K562 (cell line): ENCODE data around the gene FRRS1. TPM values are rescaled to one million over a fixed set of nuclear protein-coding genes. Genes with fewer than 3 reads are reported as not detected.

Experiments
- ATAC-seq: fragments of 200-7000 bp; cut with Tn5 transposase; 3 replicates; pipeline ENCODE4 v1.9.1; 2020; ENCODE audit warnings: moderate library complexity
- Bru-seq: library from RNA; stranded (reverse); fragments of 400-500 nt; gene quantifications from one replicate; lab custom pipeline; 2021; lab: Mats Ljungman, UMichigan
- BruChase-seq, 2 experiments: library from RNA; stranded (reverse); fragments of 400-500 nt; gene quantifications; one replicate each; lab custom pipeline; 2021; lab: Mats Ljungman, UMichigan
- BruUV-seq: library from RNA; stranded (reverse); fragments of 400-500 nt; replicated peaks from 2 replicates; lab custom pipeline; 2021; lab: Mats Ljungman, UMichigan
- CTCF ChIA-PET: fragments of 300-600 bp; formaldehyde crosslinking; extraction: SDS; loops from one replicate; lab custom pipeline; 2021; ENCODE audit warnings: low intra/inter-chr PET ratio; lab: Yijun Ruan, JAX
- POLR2A ChIA-PET: fragments of 300-600, 350-650 bp; sonication (Branson Sonifier 250); formaldehyde crosslinking; extraction: SDS; loops from one replicate; lab custom pipeline; 2021; ENCODE audit warnings: antibody characterized with exemption, inconsistent platforms; lab: Yijun Ruan, JAX
- DNase-seq, 4 experiments: peaks; one replicate each; pipeline versions ENCODE4 v3.0.0 to v3.0.0-alpha.2; 2011 to 2018; ENCODE audit warnings: low spot score in 3 of 4, mixed read lengths in 3 of 4; ENCODE audit errors: extremely low read depth in 1 of 4
- FAIRE-seq: peaks from 2 replicates; lab custom pipeline; 2011; peaks lifted over from hg19 to GRCh38; lab: Jason Lieb, UNC
- H2AFZ ChIP-seq: 2 replicates; pipeline ENCODE4 v1.6.0; 2011; ENCODE audit warnings: low read depth, low read length, control low read depth, inconsistent platforms
- H3K27ac ChIP-seq: fragments of 200-600 bp; 3 replicates; pipeline ENCODE4 v1.8.0; 2011; ENCODE audit warnings: low read depth, mild to moderate bottlenecking, control low read depth, inconsistent platforms, low read length, moderate library complexity, mixed read lengths; ENCODE audit errors: extremely low read depth
- H3K27me3 ChIP-seq, 2 experiments: fragments of 300-600 bp in 1 of 2; 2 replicates in 1 of 2; 3 replicates in 1 of 2; pipeline versions ENCODE4 v1.6.0 to v1.8.0; 2011; ENCODE audit warnings: inconsistent platforms in 2 of 2, low read length in 2 of 2, mild to moderate bottlenecking in 1 of 2, mixed read lengths in 1 of 2, moderate library complexity in 1 of 2; ENCODE audit not compliant: control insufficient read depth in 2 of 2, insufficient read depth in 2 of 2
- H3K36me3 ChIP-seq: fragments of 300-600 bp; 3 replicates; pipeline ENCODE4 v1.8.0; 2011; ENCODE audit warnings: mild to moderate bottlenecking, low read length, inconsistent platforms; ENCODE audit not compliant: control insufficient read depth, insufficient read depth
- H3K4me1 ChIP-seq, 2 experiments: fragments of 200-600 bp in 1 of 2; replicated peaks in 1 of 2; 2 replicates in 1 of 2; 3 replicates in 1 of 2; pipeline versions ENCODE4 v1.5.1 to v1.8.0; 2011; ENCODE audit warnings: inconsistent platforms in 2 of 2, low read length in 2 of 2, mild to moderate bottlenecking in 1 of 2, mixed read lengths in 1 of 2, moderate library complexity in 1 of 2; ENCODE audit not compliant: control insufficient read depth in 2 of 2, insufficient read depth in 2 of 2
- H3K4me2 ChIP-seq: 2 replicates; pipeline ENCODE4 v1.6.1; 2011; ENCODE audit warnings: low read length, control low read depth, inconsistent platforms, mixed read lengths; ENCODE audit not compliant: insufficient read depth
- H3K4me3 ChIP-seq: fragments of 200-600 bp; sonication (generic), shearing (Covaris generic); 2 replicates; pipeline ENCODE4 v1.5.1; 2016; ENCODE audit warnings: control low read depth, inconsistent platforms
- H3K79me2 ChIP-seq: fragments of 200-600 bp; 3 replicates; pipeline ENCODE4 v1.8.0; 2011; ENCODE audit warnings: low read length, inconsistent platforms; ENCODE audit not compliant: control insufficient read depth, insufficient read depth
- H3K9ac ChIP-seq, 2 experiments: 2 replicates each; pipeline versions ENCODE4 v1.6.0 to v1.6.1; 2011; ENCODE audit warnings: low read depth in 2 of 2, low read length in 2 of 2, control low read depth in 1 of 2, inconsistent platforms in 1 of 2, mild to moderate bottlenecking in 1 of 2, mixed read lengths in 1 of 2; ENCODE audit not compliant: insufficient read depth in 1 of 2
- H3K9me1 ChIP-seq: one replicate; pipeline ENCODE4 v1.6.0; 2011; ENCODE audit warnings: inconsistent platforms, mild to moderate bottlenecking, low read length, moderate library complexity; ENCODE audit not compliant: control insufficient read depth, insufficient read depth
- H3K9me3 ChIP-seq: replicated peaks from 2 replicates; pipeline ENCODE4 v1.5.1; 2011; ENCODE audit warnings: low read depth, low read length, inconsistent platforms; ENCODE audit not compliant: control insufficient read depth, insufficient read depth
- H4K20me1 ChIP-seq: replicated peaks from 2 replicates; pipeline ENCODE4 v1.6.1; 2011; ENCODE audit warnings: low read length, inconsistent platforms, mixed read lengths; ENCODE audit not compliant: control insufficient read depth, insufficient read depth
- AFF4 ChIP-seq: sonication (generic); formaldehyde crosslinking; IDR thresholded peaks from 2 replicates; pipeline ENCODE4 v1.8.0; 2023; ENCODE audit warnings: mild to moderate bottlenecking, missing genetic modification reagents
- MAX ChIP-seq: sonication (generic); formaldehyde crosslinking; IDR thresholded peaks from 2 replicates; pipeline ENCODE4 v1.9.0; 2022; ENCODE audit warnings: mild to moderate bottlenecking, missing genetic modification reagents
- NONO ChIP-seq, 2 experiments: fragments of 200-400 bp in 1 of 2; fragments of 450-650 bp in 1 of 2; formaldehyde crosslinking in 1 of 2; IDR thresholded peaks; 2 replicates each; pipeline ENCODE4 v1.6.1; 2017; ENCODE audit warnings: low read depth in 2 of 2, mild to moderate bottlenecking in 2 of 2, moderate library complexity in 2 of 2, low read length in 1 of 2
- SAFB ChIP-seq: fragments of 200-400 bp; formaldehyde crosslinking; IDR thresholded peaks from 2 replicates; pipeline ENCODE4 v1.6.1; 2017; ENCODE audit warnings: low read depth, low read length, borderline replicate concordance
- TAF1 ChIP-seq: IDR thresholded peaks from 2 replicates; pipeline ENCODE4 v1.6.1; 2011; ENCODE audit warnings: mild to moderate bottlenecking, low read length, moderate library complexity; ENCODE audit not compliant: insufficient read depth, control insufficient read depth, severe bottlenecking; ENCODE audit errors: extremely low read depth
- TSHZ1 ChIP-seq: fragments of 250-450 bp; sonication (Bioruptor Pico); IDR thresholded peaks from 2 replicates; pipeline ENCODE4 v1.4.0; 2020; ENCODE audit warnings: mild to moderate bottlenecking, moderate library complexity
- ZZZ3 ChIP-seq: fragments of 450-650 bp; IDR thresholded peaks from 2 replicates; pipeline ENCODE4 v1.6.1; 2016; ENCODE audit warnings: antibody characterized with exemption, mild to moderate bottlenecking, moderate library complexity
- WGBS: fragments of 100-300 bp; shearing (Covaris generic); methylation state at CpG from one replicate; pipeline ENCODE4 v1.1.6; 2016; ENCODE audit warnings: low coverage, mixed read lengths; ENCODE audit not compliant: insufficient coverage; ENCODE audit errors: missing lambda C conversion rate; 5-methylcytosine and 5-hydroxymethylcytosine counted together
- in situ Hi-C: fragments of 300-500 bp; cut with MboI; formaldehyde crosslinking; loops from 4 replicates; pipeline ENCODE4 v1.15.0; 2018; ENCODE audit warnings: inconsistent platforms, mixed read lengths
- intact Hi-C: fragments of 100-400 bp; cut with micrococcal nuclease; formaldehyde crosslinking; loops from 2 replicates; pipeline ENCODE4 v1.14.2; 2022
- long read RNA-seq, 3 experiments: library from polyadenylated mRNA in 2 of 3; library from RNA in 1 of 3; unstranded in 2 of 3; stranded (forward) in 1 of 3; transcript quantifications; one replicate each; pipeline ENCODE4 v2.0.0, GENCODE V29; 2019 to 2022
- polyA minus RNA-seq, 3 experiments: library from RNA; depleted of rRNA, polyadenylated mRNA; stranded (reverse); fragments of >200 nt; gene quantifications; 2 replicates each; pipeline ENCODE4 v1.2.3, GENCODE V29; 2011
- polyA plus RNA-seq, 8 experiments: library from polyadenylated mRNA; depleted of rRNA in 4 of 8; stranded (reverse) in 5 of 8; unstranded in 3 of 8; fragments of >200 nt; fragmentation: Nextera tagmentation in 2 of 8; fragmentation: Illumina TruSeq in 1 of 8; extraction: Ambion mirVana in 2 of 8; extraction: Trizol in 1 of 8; gene quantifications; 2 replicates each; pipeline versions ENCODE4 v1.2.1 to v1.2.3, GENCODE V29; 2011 to 2014; ENCODE audit warnings: inconsistent platforms in 1 of 8, missing spikeins in 1 of 8
- total RNA-seq, 7 experiments: library from RNA; depleted of rRNA in 6 of 7; stranded (reverse); fragments of >200 nt in 6 of 7; fragmentation: Illumina TruSeq in 2 of 7; extraction: Trizol in 2 of 7; gene quantifications; 2 replicates each; pipeline versions ENCODE4 v1.2.1 to v1.2.3, GENCODE V29; 2011 to 2021; ENCODE audit warnings: low replicate concordance in 1 of 7

Gene FRRS1
- total RNA-seq (2011; cell fraction: chromatin; rRNA removed; ENCODE audit: low replicate concordance) = 114 and 187 TPM in 2 replicates
- 100 and 116 TPM in 2 replicates for total RNA-seq (2011; cell fraction: nucleolus; rRNA removed)
- 130 and 133 TPM in 2 replicates for total RNA-seq (2011; cell fraction: nucleoplasm; rRNA removed)
- total RNA-seq (2014; rRNA removed) = 17.8 and 21.7 TPM in 2 replicates
- total RNA-seq (2014; rRNA removed; fragmentation: Illumina TruSeq; extraction: Trizol) = 54.0 and 54.2 TPM in 2 replicates
- total RNA-seq (2015; rRNA removed; fragmentation: Illumina TruSeq; extraction: Trizol) = 41.2 and 43.3 TPM in 2 replicates
- 31.1 and 31.6 TPM in 2 replicates for total RNA-seq (2021)
- polyA plus RNA-seq (2011; rRNA removed) = 41.3 and 44.7 TPM in 2 replicates
- 12.5 and 26.8 TPM in 2 replicates for polyA plus RNA-seq (2011; cell fraction: cytosol; rRNA removed)
- 25.7 and 36.5 TPM in 2 replicates for polyA plus RNA-seq (2011; cell fraction: nucleus; rRNA removed)
- polyA plus RNA-seq (2012) = 17.5 and 23.2 TPM in 2 replicates
- 19.2 and 23.7 TPM in 2 replicates for polyA plus RNA-seq (2014; fragmentation: Illumina TruSeq; extraction: Trizol)
- 1 to 10 TPM in 1 of 2 experiments, under 1 TPM in 1; 0.87 to 1.9 TPM for polyA plus RNA-seq (2014; fragmentation: Nextera tagmentation; extraction: Ambion mirVana)
- polyA plus RNA-seq (2014; rRNA removed) = 14.6 and 18.6 TPM in 2 replicates
- polyA minus RNA-seq (2011; rRNA and poly(A)+ RNA removed) = 150 and 168 TPM in 2 replicates
- polyA minus RNA-seq (2011; cell fraction: cytosol; rRNA and poly(A)+ RNA removed) = 41.7 and 43.8 TPM in 2 replicates
- polyA minus RNA-seq (2011; cell fraction: nucleus; rRNA and poly(A)+ RNA removed) = 35.1 and 70.3 TPM in 2 replicates
- percentile 89 among the genes with signal in this experiment for Bru-seq, nascent RNA
- BruChase-seq, experiment 1, labeled RNA remaining after a 2-hour chase = percentile 91 among the genes with signal in this experiment
- percentile 91 among the genes with signal in this experiment for BruChase-seq, experiment 2, labeled RNA remaining after a 6-hour chase
- long read RNA-seq, experiment 1, transcript FRRS1-205 (17 exons, 2,304 nt) = major isoform, 10 of 29 reads
- long read RNA-seq, experiment 1, partial matches to known transcripts = 8 of 29 reads
- long read RNA-seq, experiment 1, other reads (novel, unspliced or antisense) = 11 of 29 reads
- long read RNA-seq, experiment 2, partial matches to known transcripts = 2 of 5 reads
- long read RNA-seq, experiment 2, other reads (novel, unspliced or antisense) = 3 of 5 reads
- long read RNA-seq, experiment 3 = 0 reads

- Histone ChIP-seq H4K20me1 (no peaks in the 10 kb centered on the region), H3K27ac (peak within 1 kb of the TSS; percentile 99), H3K9me1 (no peaks in the 10 kb centered on the region), H3K4me1 (peaks cover 14 to 38% of the 10 kb centered on the region in 2 experiments), H3K9me3 (no peaks in the 10 kb centered on the region), H2AFZ (peak within 1 kb of the TSS; percentile 84), H3K4me2 (peak within 1 kb of the TSS; percentile 99), H3K9ac (peak within 1 kb of the TSS; percentile 97 to 98), H3K36me3 (peaks cover 4% of the 10 kb centered on the region; the same call in 2 of the 3 replicates), H3K79me2 (peaks cover 51% of the 10 kb centered on the region), H3K27me3 (no peaks in the 10 kb centered on the region), H3K4me3 (peak within 1 kb of the TSS; percentile 78)
- in situ Hi-C loops = no loop called here
- ATAC-seq = peak; percentile 75
- ChIA-PET CTCF (no interaction called here), POLR2A (interaction anchor here (0.6 to 2.0 kb wide), 9 partner anchors 12 to 597 kb away, joined by 3 to 17 read pairs (median 4); no protein-coding TSS in a partner anchor)
- intact Hi-C loops = loop anchor here (5.0 kb wide), 2 partner anchors 119 to 586 kb away; partner anchors contain the start of genes CDC14A and PALMD
- DNase-seq = peak; percentile 53 to 94 (median 64)
- WGBS = 0% methylated on average over 10 of the region's 10 CpGs
- no TSS peak for BruUV-seq
- FAIRE-seq = peak; percentile 97
- TF ChIP-seq NONO (IDR thresholded peaks at IDR 0.05; ENCODE audit: low read depth in 2 of 2, low read length in 1 of 2) = no peak
- peak; percentile 58 for TF ChIP-seq TAF1
- TF ChIP-seq MAX (CRISPR knock-in tag) = no peak
- no peak for TF ChIP-seq TSHZ1
- TF ChIP-seq SAFB = no peak
- TF ChIP-seq AFF4 (CRISPR knock-in tag) = peak; percentile 76
- TF ChIP-seq ZZZ3 = no peak
These were observed at the start of gene FRRS1 for GRCh38 chr1:99766378-99766800. Gene FRRS1 (minus strand): TSS chr1:99766635. CDS start chr1:99748768, 17,867 bp downstream.
